Gastroesophageal sphincter (tissue), 3 donors: ENCODE data around the gene SORL1-AS1.

Experiments
- EP300 ChIP-seq: sonication (generic); formaldehyde crosslinking; IDR thresholded peaks from one replicate; pipeline ENCODE4 v1.6.1; 2017; ENCODE audit warnings: antibody characterized with exemption, mild to moderate bottlenecking
- POLR2A ChIP-seq, 2 donors: fragments of 450-650 bp; IDR thresholded peaks; one replicate each; pipeline ENCODE4 v1.6.1; 2017; ENCODE audit warnings: antibody characterized with exemption in 2 of 2, mild to moderate bottlenecking in 2 of 2, moderate library complexity in 1 of 2
- POLR2AphosphoS5 ChIP-seq: sonication (generic); formaldehyde crosslinking; IDR thresholded peaks from one replicate; pipeline ENCODE4 v1.6.1; 2017; ENCODE audit warnings: antibody characterized with exemption
- TF ChIP-seq, protein P1 (sequence below), 4 experiments: fragments of 200-600 bp in 2 of 4; fragments of 450-650 bp in 2 of 4; sonication (generic) in 1 of 4; IDR thresholded peaks; one replicate each; pipeline ENCODE4 v1.5.1; 2017 to 2019; ENCODE audit warnings: antibody characterized with exemption in 4 of 4, mild to moderate bottlenecking in 2 of 4, moderate library complexity in 2 of 4

DNA sequence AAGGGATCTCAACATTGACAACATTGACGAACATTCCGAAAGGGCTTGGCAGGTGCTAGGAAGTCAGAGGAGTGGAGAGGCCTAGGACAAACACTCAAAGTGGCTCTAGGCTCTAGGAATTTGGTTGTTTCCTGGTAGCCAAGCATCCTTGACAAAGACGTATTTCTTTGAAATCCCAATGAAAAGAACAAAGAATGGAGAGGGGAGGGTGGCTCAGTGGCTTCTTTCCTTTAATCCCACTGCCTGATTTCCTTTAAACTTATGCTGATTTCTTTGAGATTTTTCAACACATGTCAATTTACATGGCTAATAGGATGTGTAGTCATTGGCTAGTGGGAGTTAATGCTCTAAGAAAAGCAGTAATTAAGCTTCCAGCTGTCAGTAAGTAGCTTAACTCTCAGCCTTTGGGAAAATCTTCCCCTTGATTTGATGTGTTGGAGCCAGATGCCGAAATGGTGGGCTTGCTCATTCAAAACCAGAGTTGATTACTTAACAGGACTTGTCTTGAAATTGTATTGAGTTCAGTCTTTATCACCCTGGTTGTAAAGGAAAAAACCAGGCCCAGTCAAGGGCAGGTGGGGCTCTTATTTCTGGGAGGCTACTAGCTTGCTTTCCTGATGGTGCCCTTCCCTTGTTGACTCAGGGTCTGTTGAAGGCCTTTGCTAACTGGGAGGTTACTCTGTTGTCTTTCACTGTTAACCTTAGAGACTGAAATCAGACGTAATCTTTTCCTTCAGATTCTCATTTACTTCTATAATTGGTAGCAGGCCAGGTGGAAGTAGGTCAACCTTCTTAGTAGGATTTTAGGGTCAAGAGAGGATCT lies 44.6 kb upstream of the SORL1-AS1 start:
- TF ChIP-seq, protein P1, sequence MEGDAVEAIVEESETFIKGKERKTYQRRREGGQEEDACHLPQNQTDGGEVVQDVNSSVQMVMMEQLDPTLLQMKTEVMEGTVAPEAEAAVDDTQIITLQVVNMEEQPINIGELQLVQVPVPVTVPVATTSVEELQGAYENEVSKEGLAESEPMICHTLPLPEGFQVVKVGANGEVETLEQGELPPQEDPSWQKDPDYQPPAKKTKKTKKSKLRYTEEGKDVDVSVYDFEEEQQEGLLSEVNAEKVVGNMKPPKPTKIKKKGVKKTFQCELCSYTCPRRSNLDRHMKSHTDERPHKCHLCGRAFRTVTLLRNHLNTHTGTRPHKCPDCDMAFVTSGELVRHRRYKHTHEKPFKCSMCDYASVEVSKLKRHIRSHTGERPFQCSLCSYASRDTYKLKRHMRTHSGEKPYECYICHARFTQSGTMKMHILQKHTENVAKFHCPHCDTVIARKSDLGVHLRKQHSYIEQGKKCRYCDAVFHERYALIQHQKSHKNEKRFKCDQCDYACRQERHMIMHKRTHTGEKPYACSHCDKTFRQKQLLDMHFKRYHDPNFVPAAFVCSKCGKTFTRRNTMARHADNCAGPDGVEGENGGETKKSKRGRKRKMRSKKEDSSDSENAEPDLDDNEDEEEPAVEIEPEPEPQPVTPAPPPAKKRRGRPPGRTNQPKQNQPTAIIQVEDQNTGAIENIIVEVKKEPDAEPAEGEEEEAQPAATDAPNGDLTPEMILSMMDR (IDR thresholded peaks at IDR 0.05): no peak
- TF ChIP-seq POLR2A (IDR thresholded peaks at IDR 0.05) (no peak), POLR2AphosphoS5 (no peak), EP300 (no peak)
